WTC11 (cell line): ENCODE measurements around the gene PPP6R1. TPM values are rescaled to one million over a fixed set of nuclear protein-coding genes. Genes with fewer than 3 reads are reported as not detected.

Source experiments
- ATAC-seq: fragments of 200-7000 bp; cut with Tn5 transposase; 2 replicates; pipeline ENCODE4 v1.10.0; 2021; ENCODE audit warnings: mild to moderate bottlenecking, moderate library complexity
- CTCF ChIA-PET: fragments of 300-600 bp; sonication (Branson Sonifier 250); formaldehyde crosslinking; loops from one replicate; lab custom pipeline; 2021; ENCODE audit warnings: antibody characterized with exemption; lab: Charles Lee
- POLR2A ChIA-PET: fragments of 350-600 bp; sonication (Branson Sonifier 250); formaldehyde crosslinking; loops from one replicate; lab custom pipeline; 2021; ENCODE audit warnings: antibody characterized with exemption; lab: Charles Lee
- DNase-seq: peaks from one replicate; pipeline ENCODE4 v3.0.0; 2021; ENCODE audit warnings: low spot score
- H3K27ac Mint-ChIP-seq: 2 replicates; pipeline ENCODE4 v1.8.0; 2021; ENCODE audit warnings: mixed read lengths
- H3K27me3 Mint-ChIP-seq: 2 replicates; pipeline ENCODE4 v1.8.0; 2021; ENCODE audit warnings: low read depth, mild to moderate bottlenecking, moderate library complexity, mixed read lengths
- H3K36me3 Mint-ChIP-seq: 2 replicates; pipeline ENCODE4 v1.8.0; 2021; ENCODE audit warnings: mixed read lengths
- H3K4me1 Mint-ChIP-seq: 2 replicates; pipeline ENCODE4 v1.8.0; 2022; ENCODE audit warnings: mixed read lengths
- H3K4me3 Mint-ChIP-seq: 2 replicates; pipeline ENCODE4 v1.8.0; 2021; ENCODE audit warnings: mild to moderate bottlenecking, moderate library complexity, mixed read lengths
- H3K9me3 Mint-ChIP-seq: 2 replicates; pipeline ENCODE4 v1.8.0; 2021; ENCODE audit warnings: mixed read lengths
- ARID4B ChIP-seq: sonication (generic); formaldehyde crosslinking; IDR thresholded peaks from 2 replicates; pipeline ENCODE4 v1.8.0; 2023; ENCODE audit warnings: missing genetic modification reagents, mild to moderate bottlenecking, borderline replicate concordance
- ATF2 ChIP-seq: sonication (generic); formaldehyde crosslinking; IDR thresholded peaks from 2 replicates; pipeline ENCODE4 v1.8.1; 2022; ENCODE audit warnings: low read depth, missing genetic modification reagents, borderline replicate concordance
- ATF3 ChIP-seq: sonication (generic); formaldehyde crosslinking; conservative IDR thresholded peaks from 2 replicates; pipeline ENCODE4 v1.8.1; 2022; ENCODE audit warnings: mild to moderate bottlenecking, missing genetic modification reagents
- CREM ChIP-seq: sonication (generic); formaldehyde crosslinking; IDR thresholded peaks from 2 replicates; pipeline ENCODE4 v1.8.1; 2022; ENCODE audit warnings: mild to moderate bottlenecking, missing genetic modification reagents, moderate library complexity
- ELF4 ChIP-seq: sonication (generic); formaldehyde crosslinking; IDR thresholded peaks from 2 replicates; pipeline ENCODE4 v1.8.1; 2022; ENCODE audit warnings: low read depth, mild to moderate bottlenecking, moderate library complexity, missing genetic modification reagents
- ETV6 ChIP-seq: sonication (generic); formaldehyde crosslinking; IDR thresholded peaks from 2 replicates; pipeline ENCODE4 v1.8.1; 2022; ENCODE audit warnings: mild to moderate bottlenecking, missing genetic modification reagents
- FOXK1 ChIP-seq: sonication (generic); formaldehyde crosslinking; IDR thresholded peaks from 2 replicates; pipeline ENCODE4 v1.8.0; 2022; ENCODE audit warnings: mild to moderate bottlenecking, moderate library complexity, missing genetic modification reagents
- FOXP4 ChIP-seq: sonication (generic); formaldehyde crosslinking; IDR thresholded peaks from 2 replicates; pipeline ENCODE4 v1.8.0; 2022; ENCODE audit warnings: mild to moderate bottlenecking, missing genetic modification reagents
- GABPB1 ChIP-seq: sonication (generic); formaldehyde crosslinking; IDR thresholded peaks from 2 replicates; pipeline ENCODE4 v1.8.1; 2023; ENCODE audit warnings: mild to moderate bottlenecking, missing genetic modification reagents
- GRHL2 ChIP-seq: fragments of 250-450 bp; sonication (Bioruptor Pico); IDR thresholded peaks from 2 replicates; pipeline ENCODE4 v1.8.0; 2022; ENCODE audit warnings: mild to moderate bottlenecking, moderate library complexity; ENCODE audit not compliant: insufficient replicate concordance, severe bottlenecking
- JAZF1 ChIP-seq: fragments of 250-450 bp; sonication (Bioruptor Pico); IDR thresholded peaks from 2 replicates; pipeline ENCODE4 v1.9.0; 2021; ENCODE audit warnings: moderate library complexity, mild to moderate bottlenecking, inconsistent platforms
- MAX ChIP-seq: sonication (generic); formaldehyde crosslinking; IDR thresholded peaks from 2 replicates; pipeline ENCODE4 v1.8.0; 2022; ENCODE audit warnings: mild to moderate bottlenecking, missing genetic modification reagents
- NR2C2 ChIP-seq: sonication (generic); formaldehyde crosslinking; IDR thresholded peaks from 2 replicates; pipeline ENCODE4 v1.8.0; 2022; ENCODE audit warnings: mild to moderate bottlenecking, missing genetic modification reagents
- PRRX2 ChIP-seq: fragments of 250-450 bp; sonication (Bioruptor Pico); IDR thresholded peaks from 2 replicates; pipeline ENCODE4 v1.8.0; 2021; ENCODE audit warnings: mild to moderate bottlenecking
- SP1 ChIP-seq: sonication (generic); formaldehyde crosslinking; conservative IDR thresholded peaks from 2 replicates; pipeline ENCODE4 v1.8.1; 2022; ENCODE audit warnings: missing genetic modification reagents
- USF1 ChIP-seq: sonication (generic); formaldehyde crosslinking; IDR thresholded peaks from 2 replicates; pipeline ENCODE4 v1.8.0; 2022; ENCODE audit warnings: mild to moderate bottlenecking, missing genetic modification reagents
- USF2 ChIP-seq: sonication (generic); formaldehyde crosslinking; IDR thresholded peaks from 2 replicates; pipeline ENCODE4 v1.8.1; 2023; ENCODE audit warnings: mild to moderate bottlenecking, missing genetic modification reagents, moderate library complexity
- ZNF281 ChIP-seq: sonication (generic); formaldehyde crosslinking; IDR thresholded peaks from 2 replicates; pipeline ENCODE4 v1.8.0; 2023; ENCODE audit warnings: mild to moderate bottlenecking, missing genetic modification reagents
- total RNA-seq: library from RNA; stranded (reverse); gene quantifications from 3 replicates; pipeline ENCODE4 v1.2.3, GENCODE V29; 2021

The PPP6R1 gene
- total RNA-seq, 1 experiment from 2014 or later, result 91.8 TPM

GRCh38 chr19:55279770-55280643, 21.2 kb upstream of the PPP6R1 start, which contains the start of gene HSPBP1:
TSS of gene HSPBP1 (minus strand) at chr19:55280110. CDS start at chr19:55279608, 502 bp downstream.
- peak within 1 kb of the TSS; percentile 96 for H3K4me3 Mint-ChIP-seq
- ChIA-PET POLR2A (interaction anchor here (0.7 to 2.8 kb wide), 6 partner anchors 10 to 196 kb away, joined by 3 to 15 read pairs (median 3); partner anchors contain the start of genes KMT5C, PPP6R1 and ZNF628), CTCF (interaction anchor here (0.7 to 1.3 kb wide), 17 partner anchors 12 to 391 kb away, joined by 3 to 19 read pairs (median 4); partner anchors contain the start of genes DNAAF3, FIZ1, KMT5C and PPP6R1)
- H3K36me3 Mint-ChIP-seq, result no peaks in the 10 kb centered on the region; the same call in 1 of the 2 replicates
- peak; percentile 99 for DNase-seq
- H3K9me3 Mint-ChIP-seq, result no peaks in the 10 kb centered on the region
- TF ChIP-seq ETV6 (CRISPR knock-in tag) (0 out of 2 replicates have a peak, but pooled peaks have one; percentile 41), MAX (CRISPR knock-in tag) (peak; percentile 66), NR2C2 (CRISPR knock-in tag) (peak; percentile 67; the same call in 1 of the 2 replicates), PRRX2 (no peak), ATF3 (CRISPR knock-in tag) (no peak), USF1 (CRISPR knock-in tag) (peak; percentile 31; the same call in 1 of the 2 replicates), ELF4 (CRISPR knock-in tag) (no peak), ZNF281 (CRISPR knock-in tag) (no peak), ATF2 (CRISPR knock-in tag) (no peak), GABPB1 (CRISPR knock-in tag) (peak; percentile 51; the same call in 1 of the 2 replicates), USF2 (CRISPR knock-in tag) (peak; percentile 46; the same call in 1 of the 2 replicates), JAZF1 (CRISPR knock-in tag) (no peak), GRHL2 (CRISPR knock-in tag) (no peak), ARID4B (CRISPR knock-in tag) (no peak), CREM (CRISPR knock-in tag) (peak; percentile 69; the same call in 1 of the 2 replicates), FOXK1 (CRISPR knock-in tag) (peak; percentile 86), FOXP4 (CRISPR knock-in tag) (peak; percentile 37; the same call in 1 of the 2 replicates), SP1 (CRISPR knock-in tag) (peak; percentile 96)
- ATAC-seq, result peak; percentile 91
- peaks cover 18% of the 10 kb centered on the region for H3K4me1 Mint-ChIP-seq
- no peaks in the 10 kb centered on the region for H3K27me3 Mint-ChIP-seq
- H3K27ac Mint-ChIP-seq, result peak within 1 kb of the TSS; percentile 99
